IMR-90 (cell line): ENCODE data around the gene SAAL1. TPM values are rescaled to one million over a fixed set of nuclear protein-coding genes. Genes with fewer than 3 reads are reported as not detected.

Source experiments
- ATAC-seq: fragments of 200-7000 bp; cut with Tn5 transposase; 2 replicates; pipeline ENCODE4 v1.9.1; 2020; ENCODE audit warnings: low read depth, mild to moderate bottlenecking, moderate library complexity
- BruUV-seq: library from RNA; stranded (reverse); fragments of 400-500 nt; replicated peaks from 2 replicates; lab custom pipeline; 2021; lab: Mats Ljungman, UMichigan
- CTCF ChIA-PET: fragments of 300-600 bp; formaldehyde crosslinking; extraction: SDS; loops from one replicate; lab custom pipeline; 2021; ENCODE audit warnings: antibody characterized with exemption; lab: Yijun Ruan, JAX
- POLR2A ChIA-PET: fragments of 300-600 bp; sonication (Branson Sonifier 250); formaldehyde crosslinking; loops from one replicate; lab custom pipeline; 2022; ENCODE audit warnings: antibody characterized with exemption; ENCODE audit not compliant: unreplicated experiment; lab: Charles Lee
- DNase-seq: peaks from one replicate; pipeline ENCODE4 v3.0.0; 2013
- H2AFZ ChIP-seq: replicated peaks from 2 replicates; pipeline ENCODE3; 2013; ENCODE audit warnings: low read length, mild to moderate bottlenecking; ENCODE audit not compliant: poor library complexity
- H2AK5ac ChIP-seq: 2 replicates; pipeline ENCODE4 v1.6.1; 2013; ENCODE audit warnings: low read depth, low read length, inconsistent platforms
- H2AK9ac ChIP-seq: replicated peaks from 2 replicates; pipeline ENCODE3; 2013; ENCODE audit warnings: mild to moderate bottlenecking, low read depth, low read length, moderate library complexity; ENCODE audit not compliant: poor library complexity
- H2BK120ac ChIP-seq: 2 replicates; pipeline ENCODE4 v1.6.1; 2013; ENCODE audit warnings: low read depth, low read length, inconsistent platforms
- H2BK15ac ChIP-seq: 3 replicates; pipeline ENCODE4 v1.6.1; 2013; ENCODE audit warnings: low read depth, low read length, inconsistent platforms
- H2BK20ac ChIP-seq: 2 replicates; pipeline ENCODE4 v1.6.1; 2013; ENCODE audit warnings: low read depth, mild to moderate bottlenecking, inconsistent platforms, low read length, moderate library complexity
- H2BK5ac ChIP-seq: 2 replicates; pipeline ENCODE4 v1.6.1; 2013; ENCODE audit warnings: mild to moderate bottlenecking, low read depth, low read length, inconsistent platforms; ENCODE audit not compliant: poor library complexity, severe bottlenecking
- H3K14ac ChIP-seq: replicated peaks from 2 replicates; pipeline ENCODE4 v1.6.1; 2013; ENCODE audit warnings: low read depth, low read length, inconsistent platforms
- H3K18ac ChIP-seq: 2 replicates; pipeline ENCODE4 v1.6.1; 2013; ENCODE audit warnings: low read depth, low read length, control low read depth
- H3K23ac ChIP-seq: 2 replicates; pipeline ENCODE4 v1.6.1; 2013; ENCODE audit warnings: low read depth, low read length, inconsistent platforms
- H3K27ac ChIP-seq: 2 replicates; pipeline ENCODE4 v1.5.1; 2013; ENCODE audit warnings: mild to moderate bottlenecking, control low read depth, low read length; ENCODE audit not compliant: insufficient read depth
- H3K27me3 ChIP-seq: 2 replicates; pipeline ENCODE4 v1.6.1; 2013; ENCODE audit warnings: low read length; ENCODE audit not compliant: control insufficient read depth, insufficient read depth
- H3K36me3 ChIP-seq: 2 replicates; pipeline ENCODE4 v1.6.1; 2013; ENCODE audit warnings: low read length, mixed read lengths; ENCODE audit not compliant: control insufficient read depth, insufficient read depth
- H3K4ac ChIP-seq: 2 replicates; pipeline ENCODE4 v1.6.1; 2013; ENCODE audit warnings: low read depth, low read length, inconsistent platforms
- H3K4me1 ChIP-seq: 2 replicates; pipeline ENCODE4 v1.6.1; 2013; ENCODE audit warnings: low read length, mixed read lengths; ENCODE audit not compliant: control insufficient read depth, insufficient read depth
- H3K4me2 ChIP-seq: 2 replicates; pipeline ENCODE4 v1.6.1; 2013; ENCODE audit warnings: low read depth, mild to moderate bottlenecking, control low read depth, low read length, moderate library complexity
- H3K4me3 ChIP-seq: 2 replicates; pipeline ENCODE4 v1.5.1; 2013; ENCODE audit warnings: low read depth, mild to moderate bottlenecking, control low read depth, low read length, moderate library complexity; ENCODE audit not compliant: insufficient read depth
- H3K56ac ChIP-seq: 2 replicates; pipeline ENCODE4 v1.6.1; 2013; ENCODE audit warnings: low read length, inconsistent platforms; ENCODE audit not compliant: insufficient read depth; ENCODE audit errors: extremely low read depth
- H3K79me1 ChIP-seq, 2 experiments: 2 replicates each; pipeline ENCODE4 v1.6.1; 2013; ENCODE audit warnings: low read length in 2 of 2, inconsistent platforms in 1 of 2, low read depth in 1 of 2
- H3K9ac ChIP-seq: 2 replicates; pipeline ENCODE4 v1.6.1; 2013; ENCODE audit warnings: low read depth, low read length, control low read depth
- H3K9me1 ChIP-seq: 2 replicates; pipeline ENCODE4 v1.6.1; 2013; ENCODE audit warnings: low read length, inconsistent platforms; ENCODE audit not compliant: insufficient read depth
- H3K9me3 ChIP-seq: 2 replicates; pipeline ENCODE4 v1.6.1; 2013; ENCODE audit warnings: low read length; ENCODE audit not compliant: control insufficient read depth, insufficient read depth
- H4K20me1 ChIP-seq: 2 replicates; pipeline ENCODE4 v1.6.1; 2013; ENCODE audit warnings: low read length, inconsistent platforms; ENCODE audit not compliant: insufficient read depth
- H4K5ac ChIP-seq: 2 replicates; pipeline ENCODE4 v1.6.1; 2013; ENCODE audit warnings: mild to moderate bottlenecking, low read depth, low read length, control low read depth
- H4K8ac ChIP-seq, 2 experiments: 2 replicates each; pipeline ENCODE4 v1.6.1; 2013; ENCODE audit warnings: low read depth in 2 of 2, low read length in 2 of 2, control low read depth in 1 of 2, inconsistent platforms in 1 of 2
- H4K91ac ChIP-seq: 2 replicates; pipeline ENCODE4 v1.6.1; 2013; ENCODE audit warnings: low read depth, low read length, inconsistent platforms; ENCODE audit not compliant: insufficient read depth
- CHD1 ChIP-seq: IDR thresholded peaks from 2 replicates; pipeline ENCODE4 v1.6.1; 2012; ENCODE audit warnings: low read depth, low read length, improper control_type of control experiment
- CTCF ChIP-seq: conservative IDR thresholded peaks from 2 replicates; pipeline ENCODE4 v1.5.1; 2012; ENCODE audit warnings: mild to moderate bottlenecking, low read depth, low read length, improper control_type of control experiment
- MXI1 ChIP-seq: IDR thresholded peaks from 2 replicates; pipeline ENCODE4 v1.6.1; 2012; ENCODE audit warnings: low read depth, mild to moderate bottlenecking, low read length, moderate library complexity, borderline replicate concordance
- RFX5 ChIP-seq: IDR thresholded peaks from 2 replicates; pipeline ENCODE4 v1.8.0; 2012; ENCODE audit warnings: low read depth, mild to moderate bottlenecking, low read length, moderate library complexity
- WGBS, 2 experiments: methylation state at CpG; one replicate each; pipeline versions ENCODE4 v1.1.5 to v1.1.7; 2013; ENCODE audit warnings: missing lambda C conversion rate in 2 of 2; ENCODE audit not compliant: insufficient read length in 1 of 2; ENCODE audit errors: extremely low coverage in 2 of 2; 5-methylcytosine and 5-hydroxymethylcytosine counted together
- dilution Hi-C: fragments of 300-500 bp; cut with HindIII; formaldehyde crosslinking; loops from one replicate; pipeline ENCODE4 v1.14.3; 2018; ENCODE audit warnings: low sequenced_read_pairs; ENCODE audit not compliant: unreplicated experiment
- in situ Hi-C: fragments of 300-500 bp; cut with MboI; formaldehyde crosslinking; loops from 3 replicates; pipeline ENCODE4 v1.14.3; 2019; ENCODE audit warnings: low sequenced_read_pairs, inconsistent platforms, mixed read lengths
- intact Hi-C: fragments of 100-400 bp; cut with micrococcal nuclease; formaldehyde crosslinking; loops from 2 replicates; pipeline ENCODE4 v1.10.0; 2022
- polyA plus RNA-seq, 3 experiments: library from polyadenylated mRNA; depleted of rRNA; stranded (reverse); fragments of >200 nt; gene quantifications; 2 replicates each; pipeline ENCODE4 v1.2.3, GENCODE V29; 2012; ENCODE audit warnings: low replicate concordance in 1 of 3
- total RNA-seq: library from RNA; depleted of rRNA; stranded (reverse); fragments of >200 nt; gene quantifications from 2 replicates; pipeline ENCODE4 v1.2.3, GENCODE V29; 2012
- TF ChIP-seq, protein P1 (sequence below): fragments of 150-350 bp; IDR thresholded peaks from 2 replicates; pipeline ENCODE4 v1.6.1; 2017; ENCODE audit warnings: mild to moderate bottlenecking, antibody characterized with exemption, low read length, low read depth

Gene SAAL1
- total and polyA plus RNA-seq, 2 of the 4 experiments (the other 2 are of a cell fraction): 12.5 to 12.8 TPM

DNA sequence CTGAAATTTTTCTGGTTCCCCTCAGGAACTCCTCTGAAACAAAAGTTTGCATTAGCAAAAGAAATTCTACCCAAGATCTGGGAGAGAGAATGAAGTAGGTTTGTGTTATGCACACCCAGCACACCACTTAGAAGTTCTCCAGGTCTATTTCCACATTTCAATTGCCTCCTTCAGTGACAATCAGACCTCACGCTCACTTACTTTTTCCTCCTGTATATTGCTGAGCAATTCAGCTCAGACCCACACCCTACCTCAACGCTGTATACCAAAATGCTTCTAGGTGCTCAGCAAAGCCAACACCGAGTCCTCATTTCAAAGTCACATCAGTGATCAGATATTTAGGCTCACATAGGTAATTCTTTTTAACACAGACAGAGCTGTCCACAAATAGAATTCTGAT is 45.7 kb upstream of the SAAL1 start:
- dilution Hi-C loops: no loop called here

More for the DNA sequence above, 45.7 kb upstream of the SAAL1 start:
- Histone ChIP-seq H2BK20ac (no peak overlapping the region), H2AK5ac (no peak overlapping the region), H2BK120ac (no peak overlapping the region), H3K18ac (no peak overlapping the region), H3K36me3 (no peaks in the 10 kb centered on the region), H3K14ac (no peak overlapping the region), H2BK15ac (no peak overlapping the region), H3K27me3 (no peaks in the 10 kb centered on the region), H3K27ac (no peak overlapping the region), H4K8ac (no peak overlapping the region), H3K79me1 (no peaks in the 10 kb centered on the region), H3K9ac (no peak overlapping the region), H3K56ac (no peak overlapping the region), H3K4me2 (no peak overlapping the region), H3K23ac (no peak overlapping the region), H3K4me1 (no peaks in the 10 kb centered on the region), H2AFZ (no peak overlapping the region), H3K4ac (no peak overlapping the region), H2BK5ac (no peak overlapping the region), H3K4me3 (no peak overlapping the region), H3K9me3 (no peaks in the 10 kb centered on the region), H4K5ac (no peak overlapping the region), H4K91ac (no peak overlapping the region), H4K20me1 (no peaks in the 10 kb centered on the region), H3K9me1 (no peaks in the 10 kb centered on the region), H2AK9ac (no peak overlapping the region)
- ATAC-seq (no peak), DNase-seq (no peak)
- ChIA-PET CTCF (no interaction called here), POLR2A (no interaction called here)
- intact Hi-C loops (no loop called here), in situ Hi-C loops (no loop called here)
- TF ChIP-seq, protein P1, sequence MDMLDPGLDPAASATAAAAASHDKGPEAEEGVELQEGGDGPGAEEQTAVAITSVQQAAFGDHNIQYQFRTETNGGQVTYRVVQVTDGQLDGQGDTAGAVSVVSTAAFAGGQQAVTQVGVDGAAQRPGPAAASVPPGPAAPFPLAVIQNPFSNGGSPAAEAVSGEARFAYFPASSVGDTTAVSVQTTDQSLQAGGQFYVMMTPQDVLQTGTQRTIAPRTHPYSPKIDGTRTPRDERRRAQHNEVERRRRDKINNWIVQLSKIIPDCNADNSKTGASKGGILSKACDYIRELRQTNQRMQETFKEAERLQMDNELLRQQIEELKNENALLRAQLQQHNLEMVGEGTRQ: no peak
- no peak for TF ChIP-seq CTCF
- no peak for TF ChIP-seq RFX5
- TF ChIP-seq CHD1: no peak
- TF ChIP-seq MXI1: no peak
- no CpG with 5 or more reads among the region's 3 CpGs for WGBS, 2 experiments
- BruUV-seq: no TSS peak
